Ishikawa (cell line): ENCODE data around the gene MAP3K10.

Experiments used
- CEBPB ChIP-seq: IDR thresholded peaks from 2 replicates; pipeline ENCODE4 v1.6.1; 2012
- CREB1 ChIP-seq: IDR thresholded peaks from 2 replicates; pipeline ENCODE4 v1.6.1; 2012; ENCODE audit warnings: low read depth
- EGR1 ChIP-seq: IDR thresholded peaks from 2 replicates; pipeline ENCODE4 v1.6.1; 2012
- EP300 ChIP-seq: IDR thresholded peaks from 2 replicates; pipeline ENCODE4 v1.6.1; 2012; ENCODE audit warnings: borderline replicate concordance
- FOXM1 ChIP-seq: IDR thresholded peaks from 2 replicates; pipeline ENCODE4 v1.6.1; 2012; ENCODE audit warnings: low read depth, borderline replicate concordance
- NFIC ChIP-seq: IDR thresholded peaks from 2 replicates; pipeline ENCODE4 v1.6.1; 2012
- RAD21 ChIP-seq: IDR thresholded peaks from 2 replicates; pipeline ENCODE4 v1.6.1; 2012; ENCODE audit warnings: low read depth
- TAF1 ChIP-seq: IDR thresholded peaks from 2 replicates; pipeline ENCODE4 v1.6.1; 2012; ENCODE audit warnings: low read depth, mild to moderate bottlenecking
- TCF12 ChIP-seq: IDR thresholded peaks from 2 replicates; pipeline ENCODE4 v1.6.1; 2012; ENCODE audit warnings: low read depth
- TEAD4 ChIP-seq: IDR thresholded peaks from 2 replicates; pipeline ENCODE4 v1.6.1; 2012
- YY1 ChIP-seq: IDR thresholded peaks from 2 replicates; pipeline ENCODE4 v1.6.1; 2012; ENCODE audit warnings: low read depth
- ZBTB7A ChIP-seq: IDR thresholded peaks from 2 replicates; pipeline ENCODE4 v1.6.1; 2012; ENCODE audit warnings: low read depth
- TF ChIP-seq, protein P1 (sequence below): IDR thresholded peaks from 2 replicates; pipeline ENCODE4 v1.6.1; 2012
- TF ChIP-seq, protein P2 (sequence below): IDR thresholded peaks from 2 replicates; pipeline ENCODE4 v1.6.1; 2012; ENCODE audit warnings: low read depth, mild to moderate bottlenecking
- TF ChIP-seq, protein P3 (sequence below): IDR thresholded peaks from 2 replicates; pipeline ENCODE4 v1.6.1; 2012

The MAP3K10 gene

DNA sequence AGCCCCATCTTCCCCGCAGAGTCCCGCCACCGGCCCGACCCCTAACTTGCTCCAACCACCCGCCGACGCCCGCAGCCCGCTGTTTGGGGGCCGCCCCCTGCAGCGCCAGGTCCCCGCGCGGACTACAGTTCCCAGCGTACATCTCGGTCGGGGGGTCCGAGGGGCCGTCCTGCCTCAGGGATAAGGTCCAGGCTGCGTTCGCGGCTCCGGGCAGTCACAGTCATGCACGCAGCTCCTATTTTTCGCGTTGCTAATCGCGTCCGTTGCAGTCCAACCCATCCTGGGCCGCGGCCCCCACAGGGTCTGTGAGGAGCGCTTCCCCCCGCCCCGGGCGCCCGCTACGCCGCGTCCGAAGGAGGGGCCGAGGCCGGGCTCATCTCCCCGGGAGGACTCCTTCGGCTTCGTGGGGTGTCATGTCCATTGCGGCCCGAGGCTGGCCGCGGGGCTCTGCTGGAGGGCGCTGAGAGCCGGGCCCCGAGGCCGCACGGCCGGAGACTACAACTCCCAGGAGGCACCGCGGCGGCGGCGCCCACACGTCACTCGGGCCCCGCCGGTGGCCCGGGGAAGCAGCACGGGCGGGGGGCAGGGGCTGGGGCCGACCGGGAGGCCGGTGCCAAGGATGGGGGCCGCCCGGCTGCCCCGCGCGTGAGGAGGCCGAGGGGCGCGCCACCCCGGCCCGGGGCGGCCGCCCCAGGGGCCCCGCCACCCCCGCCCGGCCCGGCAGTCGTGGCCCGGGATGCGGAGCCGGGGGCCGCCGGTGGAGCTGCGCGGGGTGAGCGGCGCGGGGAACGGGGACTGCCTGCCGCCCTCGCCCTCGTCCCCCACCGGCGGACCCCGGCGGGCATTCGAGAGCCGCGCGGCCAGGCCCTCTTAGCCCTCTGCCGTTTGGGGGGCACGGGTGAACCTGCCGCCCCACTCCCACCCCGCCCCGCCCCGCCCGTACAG lies at the start of gene MAP3K10:
Gene MAP3K10, plus strand, starts transcription at position 536 of the 945 bp plus-strand sequence. CDS start 606 bp downstream, outside the sequence.
- TF ChIP-seq, protein P1, sequence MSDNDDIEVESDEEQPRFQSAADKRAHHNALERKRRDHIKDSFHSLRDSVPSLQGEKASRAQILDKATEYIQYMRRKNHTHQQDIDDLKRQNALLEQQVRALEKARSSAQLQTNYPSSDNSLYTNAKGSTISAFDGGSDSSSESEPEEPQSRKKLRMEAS = 0 out of 2 replicates have a peak, but pooled peaks have one; percentile 15
- TF ChIP-seq RAD21 (no peak), YY1 (peak; percentile 25; the same call in 1 of the 2 replicates), FOXM1 (no peak), CREB1 (peak; percentile 79), TAF1 (no peak), TCF12 (peak; percentile 25; the same call in 1 of the 2 replicates), NFIC (no peak), TEAD4 (no peak), EP300 (no peak), ZBTB7A (peak; percentile 93), CEBPB (no peak), EGR1 (no peak)
- TF ChIP-seq, protein P2, sequence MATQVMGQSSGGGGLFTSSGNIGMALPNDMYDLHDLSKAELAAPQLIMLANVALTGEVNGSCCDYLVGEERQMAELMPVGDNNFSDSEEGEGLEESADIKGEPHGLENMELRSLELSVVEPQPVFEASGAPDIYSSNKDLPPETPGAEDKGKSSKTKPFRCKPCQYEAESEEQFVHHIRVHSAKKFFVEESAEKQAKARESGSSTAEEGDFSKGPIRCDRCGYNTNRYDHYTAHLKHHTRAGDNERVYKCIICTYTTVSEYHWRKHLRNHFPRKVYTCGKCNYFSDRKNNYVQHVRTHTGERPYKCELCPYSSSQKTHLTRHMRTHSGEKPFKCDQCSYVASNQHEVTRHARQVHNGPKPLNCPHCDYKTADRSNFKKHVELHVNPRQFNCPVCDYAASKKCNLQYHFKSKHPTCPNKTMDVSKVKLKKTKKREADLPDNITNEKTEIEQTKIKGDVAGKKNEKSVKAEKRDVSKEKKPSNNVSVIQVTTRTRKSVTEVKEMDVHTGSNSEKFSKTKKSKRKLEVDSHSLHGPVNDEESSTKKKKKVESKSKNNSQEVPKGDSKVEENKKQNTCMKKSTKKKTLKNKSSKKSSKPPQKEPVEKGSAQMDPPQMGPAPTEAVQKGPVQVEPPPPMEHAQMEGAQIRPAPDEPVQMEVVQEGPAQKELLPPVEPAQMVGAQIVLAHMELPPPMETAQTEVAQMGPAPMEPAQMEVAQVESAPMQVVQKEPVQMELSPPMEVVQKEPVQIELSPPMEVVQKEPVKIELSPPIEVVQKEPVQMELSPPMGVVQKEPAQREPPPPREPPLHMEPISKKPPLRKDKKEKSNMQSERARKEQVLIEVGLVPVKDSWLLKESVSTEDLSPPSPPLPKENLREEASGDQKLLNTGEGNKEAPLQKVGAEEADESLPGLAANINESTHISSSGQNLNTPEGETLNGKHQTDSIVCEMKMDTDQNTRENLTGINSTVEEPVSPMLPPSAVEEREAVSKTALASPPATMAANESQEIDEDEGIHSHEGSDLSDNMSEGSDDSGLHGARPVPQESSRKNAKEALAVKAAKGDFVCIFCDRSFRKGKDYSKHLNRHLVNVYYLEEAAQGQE = no peak
- TF ChIP-seq, protein P3, sequence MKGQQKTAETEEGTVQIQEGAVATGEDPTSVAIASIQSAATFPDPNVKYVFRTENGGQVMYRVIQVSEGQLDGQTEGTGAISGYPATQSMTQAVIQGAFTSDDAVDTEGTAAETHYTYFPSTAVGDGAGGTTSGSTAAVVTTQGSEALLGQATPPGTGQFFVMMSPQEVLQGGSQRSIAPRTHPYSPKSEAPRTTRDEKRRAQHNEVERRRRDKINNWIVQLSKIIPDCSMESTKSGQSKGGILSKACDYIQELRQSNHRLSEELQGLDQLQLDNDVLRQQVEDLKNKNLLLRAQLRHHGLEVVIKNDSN = no peak

DNA sequence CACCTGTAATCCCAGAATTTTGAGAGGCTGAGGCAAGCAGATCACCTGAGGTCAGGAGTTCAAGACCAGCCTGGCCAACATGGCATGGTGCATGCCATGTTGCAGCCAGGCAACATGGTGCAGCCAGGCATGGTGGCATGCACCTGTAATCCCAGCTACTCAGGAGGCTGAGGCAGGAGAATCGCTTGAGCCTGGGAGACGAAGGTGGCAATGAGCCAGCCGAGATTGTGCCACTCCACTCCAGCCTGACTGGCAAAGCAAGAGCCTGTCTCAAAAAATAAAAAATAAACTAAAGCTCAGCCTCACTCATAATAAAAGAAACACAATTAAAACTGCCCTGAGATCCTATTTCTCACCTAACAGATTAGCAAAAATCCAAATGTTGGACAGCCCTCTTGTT lies 49.7 kb upstream of the MAP3K10 start:
- TF ChIP-seq EGR1 = no peak
- TF ChIP-seq TEAD4 = no peak
- TF ChIP-seq TAF1 = no peak
- TF ChIP-seq, protein P3 = no peak
- TF ChIP-seq CEBPB = no peak
- TF ChIP-seq ZBTB7A = no peak
- TF ChIP-seq, protein P1 = no peak
- TF ChIP-seq CREB1 = no peak
- no peak for TF ChIP-seq NFIC

DNA sequence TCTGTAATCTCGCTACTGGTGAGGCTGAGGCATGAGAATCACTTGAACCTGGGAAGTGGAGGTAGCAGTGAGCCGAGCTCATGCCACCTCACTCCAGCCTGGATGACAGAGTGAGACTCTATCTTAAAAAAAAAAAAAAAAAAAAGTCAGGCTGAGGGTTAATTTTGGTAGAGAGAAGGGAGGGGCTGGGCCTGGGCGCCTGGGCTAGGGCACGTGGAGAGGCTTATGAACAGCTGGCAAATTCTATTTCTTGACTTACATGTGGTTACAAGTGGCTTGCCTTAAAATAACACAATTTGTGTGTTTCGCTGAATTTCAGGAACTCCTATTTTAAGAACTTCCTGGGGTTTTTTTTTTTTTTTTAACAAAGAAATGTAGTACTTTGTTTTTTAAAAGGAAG lies 47.6 kb upstream of the MAP3K10 start:
- TF ChIP-seq, protein P3 = no peak
- TF ChIP-seq FOXM1 (no peak), EP300 (no peak), NFIC (no peak), TCF12 (no peak), RAD21 (no peak), ZBTB7A (no peak), YY1 (no peak), EGR1 (no peak), TEAD4 (no peak)

DNA sequence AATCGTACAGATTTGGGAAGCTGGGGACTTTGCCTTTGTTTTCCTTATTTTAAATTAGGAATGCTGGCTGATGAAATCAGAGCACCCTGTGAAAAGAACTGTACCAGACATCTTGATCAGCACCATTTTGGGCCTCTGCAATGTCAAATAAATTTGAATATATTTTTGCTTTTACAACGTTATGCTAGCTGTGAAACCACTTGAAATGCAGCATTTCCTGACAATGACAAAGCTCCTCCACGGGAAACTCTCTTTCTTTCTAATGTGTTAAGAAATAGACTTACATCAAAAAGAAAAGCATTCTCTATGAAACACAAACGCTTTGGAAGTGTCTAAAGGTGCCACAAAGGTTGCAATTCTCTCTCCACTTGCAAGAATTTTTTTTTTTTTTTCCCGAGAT lies 47.1 kb upstream of the MAP3K10 start:
- TF ChIP-seq TCF12 (no peak), TEAD4 (no peak), RAD21 (no peak), EP300 (no peak), CEBPB (no peak), CREB1 (no peak), FOXM1 (no peak), YY1 (no peak), ZBTB7A (no peak), EGR1 (no peak), NFIC (no peak), TAF1 (no peak)
- TF ChIP-seq, protein P3 = no peak
- TF ChIP-seq, protein P2 = no peak
- TF ChIP-seq, protein P1 = no peak
